Measurements from ENCODE around the gene GRIK3.

- TF ChIP-seq, protein P1, sequence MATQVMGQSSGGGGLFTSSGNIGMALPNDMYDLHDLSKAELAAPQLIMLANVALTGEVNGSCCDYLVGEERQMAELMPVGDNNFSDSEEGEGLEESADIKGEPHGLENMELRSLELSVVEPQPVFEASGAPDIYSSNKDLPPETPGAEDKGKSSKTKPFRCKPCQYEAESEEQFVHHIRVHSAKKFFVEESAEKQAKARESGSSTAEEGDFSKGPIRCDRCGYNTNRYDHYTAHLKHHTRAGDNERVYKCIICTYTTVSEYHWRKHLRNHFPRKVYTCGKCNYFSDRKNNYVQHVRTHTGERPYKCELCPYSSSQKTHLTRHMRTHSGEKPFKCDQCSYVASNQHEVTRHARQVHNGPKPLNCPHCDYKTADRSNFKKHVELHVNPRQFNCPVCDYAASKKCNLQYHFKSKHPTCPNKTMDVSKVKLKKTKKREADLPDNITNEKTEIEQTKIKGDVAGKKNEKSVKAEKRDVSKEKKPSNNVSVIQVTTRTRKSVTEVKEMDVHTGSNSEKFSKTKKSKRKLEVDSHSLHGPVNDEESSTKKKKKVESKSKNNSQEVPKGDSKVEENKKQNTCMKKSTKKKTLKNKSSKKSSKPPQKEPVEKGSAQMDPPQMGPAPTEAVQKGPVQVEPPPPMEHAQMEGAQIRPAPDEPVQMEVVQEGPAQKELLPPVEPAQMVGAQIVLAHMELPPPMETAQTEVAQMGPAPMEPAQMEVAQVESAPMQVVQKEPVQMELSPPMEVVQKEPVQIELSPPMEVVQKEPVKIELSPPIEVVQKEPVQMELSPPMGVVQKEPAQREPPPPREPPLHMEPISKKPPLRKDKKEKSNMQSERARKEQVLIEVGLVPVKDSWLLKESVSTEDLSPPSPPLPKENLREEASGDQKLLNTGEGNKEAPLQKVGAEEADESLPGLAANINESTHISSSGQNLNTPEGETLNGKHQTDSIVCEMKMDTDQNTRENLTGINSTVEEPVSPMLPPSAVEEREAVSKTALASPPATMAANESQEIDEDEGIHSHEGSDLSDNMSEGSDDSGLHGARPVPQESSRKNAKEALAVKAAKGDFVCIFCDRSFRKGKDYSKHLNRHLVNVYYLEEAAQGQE (IDR thresholded peaks at IDR 0.05): no peak
- TF ChIP-seq BHLHE40 (IDR thresholded peaks at IDR 0.05; ENCODE audit: low read depth, low read length) (no peak), MAX (IDR thresholded peaks at IDR 0.05) (no peak), NPAS2 (CRISPR knock-in tag; IDR thresholded peaks at IDR 0.05; ENCODE audit: borderline replicate concordance) (no peak), CBX8 (IDR thresholded peaks at IDR 0.05) (no peak), POLR2A (IDR thresholded peaks at IDR 0.05; ENCODE audit: low read length) (no peak), MYC (IDR thresholded peaks at IDR 0.05; ENCODE audit: borderline replicate concordance, low read length) (no peak), USF2 (IDR thresholded peaks at IDR 0.05) (no peak), JUNB (IDR thresholded peaks at IDR 0.05) (no peak), CHD2 (IDR thresholded peaks at IDR 0.05; ENCODE audit: low read length, partially characterized antibody) (no peak)
- TF ChIP-seq, protein P2, sequence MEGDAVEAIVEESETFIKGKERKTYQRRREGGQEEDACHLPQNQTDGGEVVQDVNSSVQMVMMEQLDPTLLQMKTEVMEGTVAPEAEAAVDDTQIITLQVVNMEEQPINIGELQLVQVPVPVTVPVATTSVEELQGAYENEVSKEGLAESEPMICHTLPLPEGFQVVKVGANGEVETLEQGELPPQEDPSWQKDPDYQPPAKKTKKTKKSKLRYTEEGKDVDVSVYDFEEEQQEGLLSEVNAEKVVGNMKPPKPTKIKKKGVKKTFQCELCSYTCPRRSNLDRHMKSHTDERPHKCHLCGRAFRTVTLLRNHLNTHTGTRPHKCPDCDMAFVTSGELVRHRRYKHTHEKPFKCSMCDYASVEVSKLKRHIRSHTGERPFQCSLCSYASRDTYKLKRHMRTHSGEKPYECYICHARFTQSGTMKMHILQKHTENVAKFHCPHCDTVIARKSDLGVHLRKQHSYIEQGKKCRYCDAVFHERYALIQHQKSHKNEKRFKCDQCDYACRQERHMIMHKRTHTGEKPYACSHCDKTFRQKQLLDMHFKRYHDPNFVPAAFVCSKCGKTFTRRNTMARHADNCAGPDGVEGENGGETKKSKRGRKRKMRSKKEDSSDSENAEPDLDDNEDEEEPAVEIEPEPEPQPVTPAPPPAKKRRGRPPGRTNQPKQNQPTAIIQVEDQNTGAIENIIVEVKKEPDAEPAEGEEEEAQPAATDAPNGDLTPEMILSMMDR (IDR thresholded peaks at IDR 0.05): no peak
- TF ChIP-seq, protein P3, sequence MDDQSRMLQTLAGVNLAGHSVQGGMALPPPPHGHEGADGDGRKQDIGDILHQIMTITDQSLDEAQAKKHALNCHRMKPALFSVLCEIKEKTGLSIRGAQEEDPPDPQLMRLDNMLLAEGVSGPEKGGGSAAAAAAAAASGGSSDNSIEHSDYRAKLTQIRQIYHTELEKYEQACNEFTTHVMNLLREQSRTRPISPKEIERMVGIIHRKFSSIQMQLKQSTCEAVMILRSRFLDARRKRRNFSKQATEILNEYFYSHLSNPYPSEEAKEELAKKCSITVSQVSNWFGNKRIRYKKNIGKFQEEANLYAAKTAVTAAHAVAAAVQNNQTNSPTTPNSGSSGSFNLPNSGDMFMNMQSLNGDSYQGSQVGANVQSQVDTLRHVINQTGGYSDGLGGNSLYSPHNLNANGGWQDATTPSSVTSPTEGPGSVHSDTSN (IDR thresholded peaks at IDR 0.05): no peak
These were observed 258.6 kb downstream of the GRIK3 start for GRCh38 chr1:36775716-36776115.
